Calu3 (cell line): ENCODE results near the gene PTAFR. TPM values are rescaled to one million over a fixed set of nuclear protein-coding genes. Genes with fewer than 3 reads are reported as not detected.
A peak's percentile ranks its signal among the peaks of the same experiment; 100 is the strongest.

Experiments
- BruUV-seq: library from RNA; stranded (reverse); fragments of 400-500 nt; replicated peaks from 2 replicates; lab custom pipeline; 2021; lab: Mats Ljungman, UMichigan
- CTCF ChIA-PET: fragments of 300-600 bp; sonication (Branson Sonifier 250); formaldehyde crosslinking; loops from one replicate; lab custom pipeline; 2022; ENCODE audit warnings: antibody characterized with exemption; lab: Charles Lee
- DNase-seq: peaks from one replicate; pipeline ENCODE4 v3.0.0; 2022
- H3K27ac Mint-ChIP-seq: one replicate; pipeline ENCODE4 v1.8.0; 2022; ENCODE audit warnings: mixed read lengths; ENCODE audit not compliant: unreplicated experiment
- H3K27me3 Mint-ChIP-seq: one replicate; pipeline ENCODE4 v1.8.0; 2022; ENCODE audit warnings: mixed read lengths; ENCODE audit not compliant: unreplicated experiment
- H3K36me3 Mint-ChIP-seq: one replicate; pipeline ENCODE4 v1.8.0; 2022; ENCODE audit warnings: mild to moderate bottlenecking, moderate library complexity, mixed read lengths; ENCODE audit not compliant: insufficient read depth, unreplicated experiment
- H3K4me1 Mint-ChIP-seq: one replicate; pipeline ENCODE4 v1.8.0; 2022; ENCODE audit warnings: mild to moderate bottlenecking, low read depth, mixed read lengths; ENCODE audit not compliant: unreplicated experiment
- H3K4me3 Mint-ChIP-seq: one replicate; pipeline ENCODE4 v1.8.0; 2022; ENCODE audit warnings: mild to moderate bottlenecking, low read depth, moderate library complexity, mixed read lengths; ENCODE audit not compliant: unreplicated experiment
- H3K9me3 Mint-ChIP-seq: one replicate; pipeline ENCODE4 v1.8.0; 2022; ENCODE audit warnings: low read depth, mixed read lengths; ENCODE audit not compliant: unreplicated experiment
- CTCF ChIP-seq: fragments of 200-600 bp; IDR thresholded peaks from one replicate; pipeline ENCODE4 v1.8.0; 2022; ENCODE audit warnings: antibody characterized with exemption; ENCODE audit not compliant: unreplicated experiment
- intact Hi-C: fragments of 100-400 bp; cut with micrococcal nuclease; formaldehyde crosslinking; loops from one replicate; pipeline ENCODE4 v1.10.0; 2022; ENCODE audit not compliant: unreplicated experiment
- total RNA-seq: library from RNA; stranded (reverse); gene quantifications from 2 replicates; pipeline ENCODE4 v1.2.3, GENCODE V29; 2022

The PTAFR gene
- total RNA-seq, 1 experiment from 2014 or later, result 2.5 TPM

- intact Hi-C loops, result no loop called here
- BruUV-seq, result no TSS peak
- CTCF ChIA-PET, result no interaction called here
Measured at GRCh38 chr1:28122183-28122582, 54.3 kb downstream of the PTAFR start.

GRCh38 chr1:28119556-28119955 lies 56.9 kb downstream of the PTAFR start:
- DNase-seq, result no peak
- CTCF ChIA-PET, result no interaction called here
- Mint-ChIP-seq H3K27ac (no peak overlapping the region), H3K4me1 (peaks cover 8% of the 10 kb centered on the region), H3K36me3 (no peaks in the 10 kb centered on the region), H3K27me3 (no peaks in the 10 kb centered on the region), H3K9me3 (no peaks in the 10 kb centered on the region), H3K4me3 (no peak overlapping the region)
- TF ChIP-seq CTCF, result no peak
- BruUV-seq, result no TSS peak
- intact Hi-C loops, result no loop called here

More at GRCh38 chr1:28122183-28122582, 54.3 kb downstream of the PTAFR start:
- Mint-ChIP-seq H3K9me3 (no peaks in the 10 kb centered on the region), H3K27me3 (no peaks in the 10 kb centered on the region), H3K36me3 (no peaks in the 10 kb centered on the region), H3K27ac (no peak overlapping the region), H3K4me1 (peaks cover 8% of the 10 kb centered on the region), H3K4me3 (no peak overlapping the region)
- no peak for DNase-seq
- TF ChIP-seq CTCF, result no peak

GRCh38 chr1:28118640-28119307 lies 57.7 kb downstream of the PTAFR start:
- no peaks in the 10 kb centered on the region for H3K36me3 Mint-ChIP-seq
- intact Hi-C loops, result no loop called here
- no peak for DNase-seq
- no peak overlapping the region for H3K27ac Mint-ChIP-seq
- H3K4me1 Mint-ChIP-seq, result peaks cover 6% of the 10 kb centered on the region
- CTCF ChIA-PET, result interaction anchor here (0.7 kb wide), 1 partner anchor 383 kb away, joined by 5 read pairs; no protein-coding TSS in a partner anchor
- BruUV-seq, result no TSS peak
- no peak overlapping the region for H3K4me3 Mint-ChIP-seq
- H3K9me3 Mint-ChIP-seq, result no peaks in the 10 kb centered on the region
- no peaks in the 10 kb centered on the region for H3K27me3 Mint-ChIP-seq
- no peak for TF ChIP-seq CTCF

- CTCF ChIA-PET, result interaction anchor here (0.6 to 0.8 kb wide), 2 partner anchors 10 to 270 kb away, joined by 3 read pairs; no protein-coding TSS in a partner anchor
Measured at GRCh38 chr1:28115267-28115666, 61.2 kb downstream of the PTAFR start.

More at GRCh38 chr1:28115267-28115666, 61.2 kb downstream of the PTAFR start:
- no peaks in the 10 kb centered on the region for H3K36me3 Mint-ChIP-seq
- no peak overlapping the region for H3K4me3 Mint-ChIP-seq
- H3K27me3 Mint-ChIP-seq, result no peaks in the 10 kb centered on the region
- no peaks in the 10 kb centered on the region for H3K9me3 Mint-ChIP-seq
- H3K27ac Mint-ChIP-seq, result peak overlapping the region; percentile 42
- H3K4me1 Mint-ChIP-seq, result peaks cover 21% of the 10 kb centered on the region
- intact Hi-C loops, result no loop called here
- no TSS peak for BruUV-seq
- peak; percentile 47 for DNase-seq
- no peak for TF ChIP-seq CTCF
